Right hindlimb (tissue), 1 donor: Measurements from ENCODE around the gene FAM110D.

Experiments used
- DNase-seq: peaks from one replicate; pipeline ENCODE4 v3.0.0-alpha.2; 2018

Gene FAM110D

GRCh38 chr1:26189751-26190275 is 30.9 kb downstream of the FAM110D start:
- DNase-seq, result no peak

- no peak for DNase-seq
Measured at GRCh38 chr1:26190373-26190987, 31.6 kb downstream of the FAM110D start, which contains the start of gene CATSPER4. Gene CATSPER4 (plus strand): TSS chr1:26190602. CDS start chr1:26190628, 26 bp downstream.

GRCh38 chr1:26191739-26192138 is 32.9 kb downstream of the FAM110D start:
- DNase-seq, result no peak

- no peak for DNase-seq
Measured at GRCh38 chr1:26195805-26196204, 36.9 kb downstream of the FAM110D start.

- no peak for DNase-seq
Measured at GRCh38 chr1:26197301-26197700, 38.4 kb downstream of the FAM110D start.

- DNase-seq, result no peak
Measured at GRCh38 chr1:26197813-26198212, 38.9 kb downstream of the FAM110D start.

- no peak for DNase-seq
Measured at GRCh38 chr1:26200413-26200812, 41.5 kb downstream of the FAM110D start.

- no peak for DNase-seq
Measured at GRCh38 chr1:26203642-26204318, 44.9 kb downstream of the FAM110D start.

- DNase-seq, result no peak
Measured at GRCh38 chr1:26210147-26210870, 51.4 kb downstream of the FAM110D start.

GRCh38 chr1:26212726-26213125 is 53.8 kb downstream of the FAM110D start:
- no peak for DNase-seq

GRCh38 chr1:26213335-26213905 is 54.5 kb downstream of the FAM110D start:
- DNase-seq, result no peak
